ENCODE measurements around the gene SLC35G3.
"Not testable (repeated sequence)": the region's sequence is repeated elsewhere in the genome, so short reads cannot be mapped to it uniquely, and the experiment has no call there.

The SLC35G3 gene

GRCh38 chr17:35222452-35222851 is 28.3 kb upstream of the SLC35G3 start:
- Mint-ChIP-seq H3K9me3 (peaks cover 4% of the 10 kb centered on the region), H3K27ac (no peak overlapping the region), H3K36me3 (no peaks in the 10 kb centered on the region), H3K4me1 (peaks cover 12% of the 10 kb centered on the region), H3K4me3 (no peak overlapping the region)
- DNase-seq (ENCODE audit: low spot score in 2 of 2) (no peak), ATAC-seq (no peak)

- Mint-ChIP-seq H3K4me3 (peak overlapping the region; percentile 53), H3K27ac (peak overlapping the region; percentile 79), H3K36me3 (no peaks in the 10 kb centered on the region), H3K4me1 (peaks cover 43% of the 10 kb centered on the region), H3K9me3 (peaks cover 4% of the 10 kb centered on the region)
- ATAC-seq (no peak), DNase-seq (ENCODE audit: low spot score in 2 of 2) (no peak)
Measured at GRCh38 chr17:35218915-35219314, 24.7 kb upstream of the SLC35G3 start.

GRCh38 chr17:35217107-35217506 is 22.9 kb upstream of the SLC35G3 start:
- H3K36me3 Mint-ChIP-seq: no peaks in the 10 kb centered on the region
- peaks cover 61% of the 10 kb centered on the region for H3K4me1 Mint-ChIP-seq
- no peak for ATAC-seq
- no peaks in the 10 kb centered on the region for H3K9me3 Mint-ChIP-seq
- no peak overlapping the region for H3K27ac Mint-ChIP-seq
- no peak overlapping the region for H3K4me3 Mint-ChIP-seq
- DNase-seq (ENCODE audit: low spot score in 2 of 2): no peak

- DNase-seq (ENCODE audit: low spot score in 2 of 2): peak; percentile 15 to 77
Measured at GRCh38 chr17:35214631-35215273, 20.6 kb upstream of the SLC35G3 start.

GRCh38 chr17:35214192-35214591 is 20.0 kb upstream of the SLC35G3 start:
- Mint-ChIP-seq H3K36me3 (no peaks in the 10 kb centered on the region), H3K4me3 (peak overlapping the region; percentile 72), H3K9me3 (no peaks in the 10 kb centered on the region), H3K27ac (peak overlapping the region; percentile 91), H3K4me1 (peaks cover 69% of the 10 kb centered on the region)
- peak; percentile 87 for ATAC-seq
- no peak for DNase-seq (ENCODE audit: low spot score in 2 of 2)

More at GRCh38 chr17:35214631-35215273, 20.6 kb upstream of the SLC35G3 start:
- Mint-ChIP-seq H3K4me1 (peaks cover 70% of the 10 kb centered on the region), H3K9me3 (no peaks in the 10 kb centered on the region), H3K4me3 (peak overlapping the region; percentile 72), H3K27ac (peak overlapping the region; percentile 91), H3K36me3 (no peaks in the 10 kb centered on the region)
- ATAC-seq: peak; percentile 81

GRCh38 chr17:35213412-35213940 is 19.3 kb upstream of the SLC35G3 start:
- Mint-ChIP-seq H3K27ac (peak overlapping the region; percentile 91), H3K36me3 (no peaks in the 10 kb centered on the region), H3K9me3 (no peaks in the 10 kb centered on the region), H3K4me3 (peak overlapping the region; percentile 72), H3K4me1 (peaks cover 62% of the 10 kb centered on the region)
- ATAC-seq (no peak), DNase-seq (ENCODE audit: low spot score in 2 of 2) (no peak)

- no peaks in the 10 kb centered on the region for H3K36me3 Mint-ChIP-seq
- no peak for DNase-seq (ENCODE audit: low spot score in 2 of 2)
- peaks cover 57% of the 10 kb centered on the region for H3K4me1 Mint-ChIP-seq
- ATAC-seq: peak; percentile 56
- H3K9me3 Mint-ChIP-seq: no peaks in the 10 kb centered on the region
- peak overlapping the region; percentile 91 for H3K27ac Mint-ChIP-seq
- H3K4me3 Mint-ChIP-seq: peak overlapping the region; percentile 72
Measured at GRCh38 chr17:35212668-35213067, 18.5 kb upstream of the SLC35G3 start.

GRCh38 chr17:35210741-35211140 is 16.5 kb upstream of the SLC35G3 start:
- H3K27ac Mint-ChIP-seq: no peak overlapping the region
- DNase-seq (ENCODE audit: low spot score in 2 of 2): no peak
- no peak for ATAC-seq
- H3K36me3 Mint-ChIP-seq: no peaks in the 10 kb centered on the region
- no peaks in the 10 kb centered on the region for H3K9me3 Mint-ChIP-seq
- peaks cover 44% of the 10 kb centered on the region for H3K4me1 Mint-ChIP-seq
- no peak overlapping the region for H3K4me3 Mint-ChIP-seq

GRCh38 chr17:35202582-35202981 is 8.4 kb upstream of the SLC35G3 start:
- H3K4me1 Mint-ChIP-seq; ATAC-seq; H3K36me3 Mint-ChIP-seq; DNase-seq (ENCODE audit: low spot score in 2 of 2); H3K4me3 Mint-ChIP-seq; H3K27ac Mint-ChIP-seq: not testable (repeated sequence)
- peaks cover 11% of the 10 kb centered on the region for H3K9me3 Mint-ChIP-seq

- not testable (repeated sequence) for H3K36me3 Mint-ChIP-seq; DNase-seq (ENCODE audit: low spot score in 2 of 2); H3K4me3 Mint-ChIP-seq; H3K27ac Mint-ChIP-seq; ATAC-seq; H3K9me3 Mint-ChIP-seq
- peaks cover 15% of the 10 kb centered on the region for H3K4me1 Mint-ChIP-seq
Measured at GRCh38 chr17:35195062-35195461, 869 bp upstream of the SLC35G3 start.

GRCh38 chr17:35192708-35193107 is 1.5 kb downstream of the SLC35G3 start:
- DNase-seq (ENCODE audit: low spot score in 2 of 2) (no peak), ATAC-seq (no peak)
- H3K9me3 Mint-ChIP-seq: no peaks in the 10 kb centered on the region
- peaks cover 15% of the 10 kb centered on the region for H3K4me1 Mint-ChIP-seq
- no peaks in the 10 kb centered on the region for H3K36me3 Mint-ChIP-seq
- H3K4me3 Mint-ChIP-seq: no peak overlapping the region
- peak overlapping the region; percentile 23 for H3K27ac Mint-ChIP-seq

- DNase-seq (ENCODE audit: low spot score in 2 of 2) (no peak), ATAC-seq (no peak)
- Mint-ChIP-seq H3K4me1 (peaks cover 17% of the 10 kb centered on the region), H3K27ac (no peak overlapping the region), H3K9me3 (no peaks in the 10 kb centered on the region), H3K36me3 (no peaks in the 10 kb centered on the region), H3K4me3 (no peak overlapping the region)
Measured at GRCh38 chr17:35191001-35191695, 3.0 kb downstream of the SLC35G3 start.

GRCh38 chr17:35189291-35189690 is 4.9 kb downstream of the SLC35G3 start:
- H3K9me3 Mint-ChIP-seq: no peaks in the 10 kb centered on the region
- ATAC-seq: no peak
- no peak for DNase-seq (ENCODE audit: low spot score in 2 of 2)
- no peaks in the 10 kb centered on the region for H3K36me3 Mint-ChIP-seq
- peaks cover 26% of the 10 kb centered on the region for H3K4me1 Mint-ChIP-seq
- no peak overlapping the region for H3K27ac Mint-ChIP-seq
- no peak overlapping the region for H3K4me3 Mint-ChIP-seq

- Mint-ChIP-seq H3K4me3 (no peak overlapping the region), H3K27ac (no peak overlapping the region), H3K9me3 (no peaks in the 10 kb centered on the region), H3K36me3 (no peaks in the 10 kb centered on the region), H3K4me1 (peaks cover 30% of the 10 kb centered on the region)
- peak; percentile 24 for ATAC-seq
- DNase-seq (ENCODE audit: low spot score in 2 of 2): no peak
Measured at GRCh38 chr17:35188111-35188510, 6.1 kb downstream of the SLC35G3 start.

- no peak overlapping the region for H3K27ac Mint-ChIP-seq
- no peak overlapping the region for H3K4me3 Mint-ChIP-seq
- ATAC-seq: no peak
- no peaks in the 10 kb centered on the region for H3K36me3 Mint-ChIP-seq
- H3K4me1 Mint-ChIP-seq: peaks cover 30% of the 10 kb centered on the region
- no peak for DNase-seq (ENCODE audit: low spot score in 2 of 2)
- no peaks in the 10 kb centered on the region for H3K9me3 Mint-ChIP-seq
Measured at GRCh38 chr17:35187481-35187880, 6.7 kb downstream of the SLC35G3 start.

GRCh38 chr17:35185849-35186248 is 8.3 kb downstream of the SLC35G3 start:
- no peaks in the 10 kb centered on the region for H3K9me3 Mint-ChIP-seq
- H3K36me3 Mint-ChIP-seq: no peaks in the 10 kb centered on the region
- DNase-seq (ENCODE audit: low spot score in 2 of 2) (no peak), ATAC-seq (peak; percentile 85)
- no peak overlapping the region for H3K4me3 Mint-ChIP-seq
- no peak overlapping the region for H3K27ac Mint-ChIP-seq
- peaks cover 31% of the 10 kb centered on the region for H3K4me1 Mint-ChIP-seq

Measured in stimulated activated effector memory CD8-positive, alpha-beta T cell treated with anti-CD3 and anti-CD28 coated beads, Interleukin-12 subunit alpha, Interleukin-12 subunit beta, amount 100 ng/mL, for 72 hours (primary cell).